ENCODE data around the gene P2RY8.
"Not testable (repeated sequence)": the region's sequence is repeated elsewhere in the genome, so short reads cannot be mapped to it uniquely, and the experiment has no call there.

P2RY8 gene

GRCh38 chrX:1528186-1528883, 8.7 kb downstream of the P2RY8 start:
- H3K27ac ChIP-seq: no peak overlapping the region
- TF ChIP-seq CTCF (conservative IDR thresholded peaks at IDR 0.05): no peak

GRCh38 chrX:1527457-1527856, 9.5 kb downstream of the P2RY8 start:
- TF ChIP-seq CTCF (conservative IDR thresholded peaks at IDR 0.05): no peak
- no peak overlapping the region for H3K27ac ChIP-seq

- TF ChIP-seq CTCF (conservative IDR thresholded peaks at IDR 0.05): no peak
Measured at GRCh38 chrX:1526565-1526964, 10.4 kb downstream of the P2RY8 start.

GRCh38 chrX:1525583-1526355, 11.2 kb downstream of the P2RY8 start:
- no peak overlapping the region for H3K27ac ChIP-seq
- no peak for TF ChIP-seq CTCF (conservative IDR thresholded peaks at IDR 0.05)

More at GRCh38 chrX:1526565-1526964, 10.4 kb downstream of the P2RY8 start:
- no peak overlapping the region for H3K27ac ChIP-seq

- no peak for TF ChIP-seq CTCF (conservative IDR thresholded peaks at IDR 0.05)
- no peak overlapping the region for H3K27ac ChIP-seq
Measured at GRCh38 chrX:1524874-1525582, 12.0 kb downstream of the P2RY8 start.

DNA sequence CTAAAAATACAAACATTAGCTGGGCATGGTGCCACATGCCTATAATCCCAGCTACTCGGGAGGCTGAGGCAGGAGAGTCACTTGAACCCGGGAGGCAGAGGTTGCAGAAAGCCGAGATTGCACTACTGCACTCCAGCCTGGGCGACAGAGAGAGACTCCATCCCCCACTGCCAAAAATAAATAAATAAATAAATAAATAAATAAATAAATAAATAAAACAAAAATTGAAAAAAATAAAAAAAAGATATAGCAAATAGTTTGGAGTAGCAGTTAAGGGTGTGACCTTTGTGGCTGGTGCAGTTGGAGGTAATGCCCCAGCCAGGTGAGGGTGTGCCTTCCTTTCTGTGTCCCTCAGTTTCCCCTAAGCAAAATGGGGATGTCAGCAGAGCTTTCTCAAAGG, 14.1 kb downstream of the P2RY8 start:
- not testable (repeated sequence) for H3K27ac ChIP-seq

GRCh38 chrX:1521459-1521956, 15.5 kb downstream of the P2RY8 start:
- no peak for TF ChIP-seq CTCF (conservative IDR thresholded peaks at IDR 0.05)
- no peak overlapping the region for H3K27ac ChIP-seq
